Kidney epithelial cell (primary cell): ENCODE measurements around the gene NPTX2. TPM values are rescaled to one million over a fixed set of nuclear protein-coding genes. Genes with fewer than 3 reads are reported as not detected.
"Not testable (repeated sequence)": the region's sequence is repeated elsewhere in the genome, so short reads cannot be mapped to it uniquely, and the experiment has no call there.

ENCODE experiments used
- DNase-seq: peaks from one replicate; pipeline ENCODE4 v3.0.0-alpha.2; 2010; ENCODE audit warnings: low read depth
- H3K27me3 ChIP-seq: 2 replicates; pipeline ENCODE4 v1.6.0; 2011; ENCODE audit warnings: low read length; ENCODE audit not compliant: control insufficient read depth, insufficient read depth
- H3K36me3 ChIP-seq: 2 replicates; pipeline ENCODE4 v1.5.1; 2011; ENCODE audit warnings: low read length; ENCODE audit not compliant: control insufficient read depth, insufficient read depth
- H3K4me3 ChIP-seq: 2 replicates; pipeline ENCODE4 v1.5.1; 2011; ENCODE audit warnings: low read depth, mild to moderate bottlenecking, control low read depth, low read length
- CTCF ChIP-seq: IDR thresholded peaks from 2 replicates; pipeline ENCODE4 v1.5.1; 2011; ENCODE audit warnings: mild to moderate bottlenecking, moderate library complexity, low read length, control low read depth, inconsistent platforms; ENCODE audit not compliant: insufficient read depth, poor library complexity, severe bottlenecking
- total RNA-seq: library from RNA; depleted of rRNA; stranded (reverse); fragments of >200 nt; gene quantifications from 2 replicates; pipeline ENCODE4 v1.2.3, GENCODE V29; 2015

The NPTX2 gene
- total RNA-seq, 1 donor from 2014 or later, result 0.46 TPM

DNA sequence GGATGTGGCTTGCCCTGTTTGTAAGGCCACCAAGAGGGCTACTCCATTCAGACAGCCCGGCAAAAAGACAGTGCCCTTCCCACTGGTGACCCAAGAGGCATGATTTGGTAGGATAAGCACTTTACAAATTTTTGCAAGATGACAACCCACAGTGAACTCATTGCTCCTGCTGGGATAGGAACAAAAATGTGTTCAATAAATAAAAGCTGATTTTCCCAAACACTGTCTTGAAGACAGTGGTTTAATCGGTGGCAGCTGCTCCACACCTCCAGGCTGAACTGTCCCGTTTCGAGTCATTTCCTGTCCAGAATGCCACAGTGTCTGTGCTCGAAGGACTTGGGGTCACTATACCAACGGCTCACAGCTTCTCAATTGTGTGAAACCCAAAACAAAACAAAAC lies 45.1 kb upstream of the NPTX2 start:
- DNase-seq, result no peak
- Histone ChIP-seq H3K4me3 (no peak overlapping the region), H3K36me3 (no peaks in the 10 kb centered on the region), H3K27me3 (no peaks in the 10 kb centered on the region)
- no peak for TF ChIP-seq CTCF

GRCh38 chr7:98572716-98573115 lies 44.4 kb upstream of the NPTX2 start:
- H3K27me3 ChIP-seq, DNase-seq, H3K36me3 ChIP-seq, H3K4me3 ChIP-seq: not testable (repeated sequence)

GRCh38 chr7:98573816-98574215 lies 43.3 kb upstream of the NPTX2 start:
- Histone ChIP-seq H3K36me3 (no peaks in the 10 kb centered on the region), H3K4me3 (no peak overlapping the region), H3K27me3 (no peaks in the 10 kb centered on the region)
- TF ChIP-seq CTCF, result no peak
- no peak for DNase-seq

DNA sequence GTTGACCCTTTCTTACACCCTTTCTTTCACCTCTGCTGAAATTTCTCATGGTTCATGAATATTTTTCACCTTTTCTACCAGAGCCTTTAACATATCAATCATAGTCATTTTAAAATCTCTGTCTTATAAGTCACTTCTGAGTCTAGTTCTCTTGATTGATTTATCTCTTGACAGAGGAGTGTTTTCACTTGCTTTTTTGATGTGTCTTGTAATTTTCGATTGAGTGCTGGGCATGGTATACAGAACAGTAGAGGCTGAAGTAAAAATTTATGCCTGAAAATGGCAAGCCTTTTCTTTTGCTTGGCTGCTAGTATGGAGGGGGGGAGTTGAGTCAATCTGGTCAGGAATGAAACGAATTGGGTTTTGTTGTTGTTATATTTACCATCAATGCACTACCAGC lies 41.2 kb upstream of the NPTX2 start:
- Histone ChIP-seq H3K27me3 (no peaks in the 10 kb centered on the region), H3K4me3 (no peak overlapping the region), H3K36me3 (no peaks in the 10 kb centered on the region)
- DNase-seq, result no peak
- TF ChIP-seq CTCF, result no peak

- TF ChIP-seq CTCF, result no peak
- DNase-seq, result no peak
- Histone ChIP-seq H3K36me3 (no peaks in the 10 kb centered on the region), H3K27me3 (no peaks in the 10 kb centered on the region), H3K4me3 (no peak overlapping the region)
Observed at GRCh38 chr7:98584830-98585229, 32.3 kb upstream of the NPTX2 start.

GRCh38 chr7:98591926-98592325 lies 25.2 kb upstream of the NPTX2 start:
- DNase-seq, result no peak
- Histone ChIP-seq H3K4me3 (no peak overlapping the region), H3K36me3 (no peaks in the 10 kb centered on the region), H3K27me3 (no peaks in the 10 kb centered on the region)
- TF ChIP-seq CTCF, result no peak

GRCh38 chr7:98594348-98594747 lies 22.7 kb upstream of the NPTX2 start:
- no peaks in the 10 kb centered on the region for H3K36me3 ChIP-seq
- no peak for TF ChIP-seq CTCF
- DNase-seq, result no peak
- H3K4me3 ChIP-seq, result no peak overlapping the region
- H3K27me3 ChIP-seq, result no peaks in the 10 kb centered on the region
